ENCODE data around the gene HDLBP. TPM values are rescaled to one million over a fixed set of nuclear protein-coding genes. Genes with fewer than 3 reads are reported as not detected.

The HDLBP gene
- total RNA-seq, 1 experiment from 2014 or later, result 510 TPM

DNA sequence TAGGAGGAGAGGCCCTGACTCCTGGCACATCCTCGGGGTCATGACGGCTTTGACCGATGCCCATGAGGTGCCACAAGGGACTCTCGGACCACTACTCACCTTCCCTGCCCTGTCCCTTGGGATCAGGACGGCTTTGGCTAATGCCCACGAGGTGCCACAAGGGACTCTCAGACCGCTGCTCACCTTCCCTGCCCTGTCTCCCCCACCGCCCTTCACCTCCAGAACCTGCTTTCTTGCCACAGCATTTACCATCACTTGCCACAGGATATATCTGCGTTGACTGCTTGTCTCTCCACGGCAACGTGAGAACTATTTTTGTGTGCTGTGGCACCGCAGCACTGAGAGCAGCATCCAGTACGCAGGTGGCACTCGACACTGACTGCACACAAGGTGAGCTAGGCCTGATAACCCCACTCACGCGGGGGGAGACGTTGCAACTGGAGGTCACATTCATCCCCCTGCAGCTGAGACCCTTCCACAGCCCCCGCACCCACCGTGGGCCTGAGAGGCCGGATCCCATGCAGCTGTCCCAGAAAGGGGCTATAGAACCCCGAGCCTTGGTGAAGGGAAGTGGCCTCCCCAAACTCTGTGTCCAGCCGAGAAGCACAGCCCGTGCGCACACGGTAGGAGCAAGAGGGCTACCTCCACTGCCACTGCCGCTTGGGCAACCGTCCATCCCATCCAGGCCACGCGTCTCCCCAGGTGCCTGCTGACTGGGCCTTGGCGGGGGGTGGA, 79.4 kb downstream of the HDLBP start:
- no peak for DNase-seq (ENCODE audit: low spot score)
- TF ChIP-seq CTCF (conservative IDR thresholded peaks at IDR 0.05; ENCODE audit: low read depth, low read length), result no peak
- no peak for TF ChIP-seq EZH2 (IDR thresholded peaks at IDR 0.05; ENCODE audit: borderline replicate concordance, low read depth, low read length, poor library complexity, severe bottlenecking)
- ChIA-PET POLR2A (ENCODE audit: low non-redundant PET) (no interaction called here), CTCF (no interaction called here)
- Histone ChIP-seq H3K27ac (ENCODE audit: low read depth, low read length, poor library complexity, severe bottlenecking) (no peak overlapping the region), H3K4me1 (ENCODE audit: insufficient read depth, low read length, poor library complexity, severe bottlenecking) (no peaks in the 10 kb centered on the region), H3K27me3 (replicated peaks; ENCODE audit: insufficient read depth, low read depth, low read length, poor library complexity) (no peaks in the 10 kb centered on the region), H3K4me3 (ENCODE audit: low read depth, low read length, poor library complexity, severe bottlenecking) (no peak overlapping the region), H3K36me3 (ENCODE audit: insufficient read depth, low read length, poor library complexity, severe bottlenecking) (peaks cover 91% of the 10 kb centered on the region), H3K9me3 (ENCODE audit: low read depth, low read length, poor library complexity, severe bottlenecking) (no peaks in the 10 kb centered on the region)
- intact Hi-C loops (cut with micrococcal nuclease; ENCODE audit: unreplicated experiment), result no loop called here
- BruUV-seq (replicated peaks), result no TSS peak

DNA sequence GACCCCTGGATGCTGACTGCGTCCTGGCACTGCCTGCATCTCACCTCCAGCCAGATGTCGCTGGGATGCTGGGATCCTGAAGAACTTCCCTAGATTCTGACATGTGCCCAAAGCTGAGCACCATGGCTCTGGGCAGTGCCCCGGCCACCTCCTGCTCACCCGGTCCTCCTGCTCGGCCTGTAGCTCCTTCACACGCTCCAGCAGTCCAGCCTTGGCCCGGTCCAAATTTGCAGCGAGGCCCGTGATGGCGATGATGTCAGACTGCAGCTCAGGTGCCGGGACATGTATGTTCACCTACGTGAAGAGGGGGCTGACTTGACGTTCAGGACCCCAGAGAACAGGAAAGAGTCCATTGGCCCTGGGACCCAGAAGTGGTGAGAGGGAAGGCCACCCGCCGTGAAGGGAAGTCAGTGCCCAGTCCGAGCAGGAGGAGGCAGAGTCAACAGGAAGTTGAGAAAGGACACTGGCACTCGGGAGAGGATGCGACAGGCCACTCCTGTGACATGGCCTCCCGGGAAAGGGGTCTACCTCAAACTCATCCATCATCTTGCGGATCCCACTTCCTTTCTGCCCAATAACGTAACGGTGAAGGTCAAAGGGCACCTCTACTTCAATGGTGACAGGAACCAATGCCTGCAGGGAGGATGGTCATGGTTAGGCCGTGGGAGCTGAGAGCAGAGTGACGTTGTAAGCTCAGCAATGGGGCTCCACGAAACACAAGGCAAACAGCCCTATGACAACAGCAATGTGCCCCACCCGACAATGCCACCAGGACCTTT, 80.3 kb downstream of the HDLBP start:
- intact Hi-C loops (cut with micrococcal nuclease; ENCODE audit: unreplicated experiment), result no loop called here
- DNase-seq (ENCODE audit: low spot score), result no peak

More for the DNA sequence above, 80.3 kb downstream of the HDLBP start:
- ChIA-PET POLR2A (ENCODE audit: low non-redundant PET) (no interaction called here), CTCF (no interaction called here)
- no peak overlapping the region for H3K4me3 ChIP-seq (ENCODE audit: low read depth, low read length, poor library complexity, severe bottlenecking)
- no peaks in the 10 kb centered on the region for H3K9me3 ChIP-seq (ENCODE audit: low read depth, low read length, poor library complexity, severe bottlenecking)
- no peak for TF ChIP-seq EZH2 (IDR thresholded peaks at IDR 0.05; ENCODE audit: borderline replicate concordance, low read depth, low read length, poor library complexity, severe bottlenecking)
- no peak for TF ChIP-seq CTCF (conservative IDR thresholded peaks at IDR 0.05; ENCODE audit: low read depth, low read length)
- no TSS peak for BruUV-seq (replicated peaks)
- no peak overlapping the region for H3K27ac ChIP-seq (ENCODE audit: low read depth, low read length, poor library complexity, severe bottlenecking)
- peaks cover 90% of the 10 kb centered on the region for H3K36me3 ChIP-seq (ENCODE audit: insufficient read depth, low read length, poor library complexity, severe bottlenecking)
- no peaks in the 10 kb centered on the region for H3K27me3 ChIP-seq (replicated peaks; ENCODE audit: insufficient read depth, low read depth, low read length, poor library complexity)
- no peaks in the 10 kb centered on the region for H3K4me1 ChIP-seq (ENCODE audit: insufficient read depth, low read length, poor library complexity, severe bottlenecking)
